Stimulated activated CD4-positive, alpha-beta T cell treated with anti-CD3 and anti-CD28 coated beads, Interleukin-4, amount 100 ng/mL, for 1 hour (primary cell): ENCODE data around the gene ZNF569.
A peak's percentile ranks its signal among the peaks of the same experiment; 100 is the strongest.
"Not testable (repeated sequence)": the region's sequence is repeated elsewhere in the genome, so short reads cannot be mapped to it uniquely, and the experiment has no call there.

Source experiments
- DNase-seq: peaks from one replicate; pipeline ENCODE4 v3.0.0-alpha.2; 2020

ZNF569 gene

GRCh38 chr19:37466798-37467607 is at the start of gene ZNF569:
ZNF569 (minus strand) TSS chr19:37467444; CDS start chr19:37444921, 22,523 bp downstream.
- DNase-seq, result peak; percentile 86

DNA sequence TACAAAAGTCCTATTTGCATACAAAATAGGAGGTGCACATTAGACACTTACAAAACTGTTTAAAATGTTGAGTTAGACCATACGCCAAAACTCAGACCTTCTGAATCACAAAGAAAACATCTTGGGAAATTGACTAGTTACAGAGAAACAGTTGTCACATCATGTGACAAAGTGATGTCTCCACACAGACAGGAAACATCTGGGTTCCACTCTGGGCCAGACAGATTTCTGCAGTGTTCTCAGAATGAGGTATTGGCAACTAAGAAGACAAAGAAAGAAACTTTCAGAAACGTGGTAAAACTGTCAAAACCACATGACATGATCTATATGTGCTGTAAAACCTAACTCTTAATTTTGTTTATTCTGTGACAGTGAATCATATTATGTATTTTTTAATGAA is 46.2 kb upstream of the ZNF569 start:
- DNase-seq, result no peak

- DNase-seq, result no peak
Observed at GRCh38 chr19:37511821-37512220, 44.6 kb upstream of the ZNF569 start.

GRCh38 chr19:37511186-37511585 is 43.9 kb upstream of the ZNF569 start:
- DNase-seq, result no peak

GRCh38 chr19:37507167-37507464 is 39.9 kb upstream of the ZNF569 start:
- DNase-seq, result no peak

DNA sequence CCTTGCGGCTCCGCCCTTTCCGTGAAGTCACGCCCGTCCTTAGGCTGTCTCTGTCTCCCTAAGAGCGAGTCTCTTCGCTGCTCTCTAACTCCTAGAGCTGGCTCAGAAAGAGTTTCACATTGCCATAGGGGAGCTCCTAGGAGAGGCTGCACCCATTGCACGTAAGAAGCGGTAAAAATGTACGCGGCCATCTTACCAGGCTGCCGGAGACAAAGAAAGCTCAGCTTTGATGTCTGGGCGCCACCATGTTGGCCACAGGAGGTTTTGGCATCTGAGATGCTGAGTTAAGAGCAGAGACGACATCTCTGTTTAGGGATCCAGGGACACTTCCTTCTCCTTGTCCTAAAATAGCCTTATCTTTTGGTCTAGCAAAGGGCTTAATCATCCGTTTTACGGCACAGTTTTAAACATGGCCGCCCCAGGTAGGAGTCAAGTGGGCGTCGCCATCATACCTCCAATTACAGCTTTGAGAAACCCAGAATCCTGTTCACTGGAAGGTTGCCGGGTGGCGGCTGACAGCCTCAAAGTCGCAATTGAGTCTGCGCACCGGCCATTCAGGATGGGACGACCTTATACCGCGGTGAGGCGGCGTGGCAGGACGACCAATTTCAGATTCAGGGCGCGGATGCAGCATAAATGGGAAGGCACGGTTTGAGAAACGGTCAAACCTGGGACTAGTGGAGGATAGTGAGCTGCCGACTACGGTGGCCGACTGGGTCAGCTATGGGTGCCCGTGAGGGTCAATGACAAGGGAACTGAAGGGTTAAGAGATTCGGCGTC is 39.3 kb upstream of the ZNF569 start, which contains the start of gene ZNF793:
Gene ZNF793 (plus strand): TSS at position 553 of the 780 bp plus-strand sequence. CDS start 16,501 bp downstream, outside the sequence.
- DNase-seq, result peak; percentile 78

- DNase-seq, result peak; percentile 2
Observed at GRCh38 chr19:37505958-37506386, 38.7 kb upstream of the ZNF569 start.

GRCh38 chr19:37492213-37492612 is 25.0 kb upstream of the ZNF569 start:
- no peak for DNase-seq

- no peak for DNase-seq
Observed at GRCh38 chr19:37484406-37485168, 17.3 kb upstream of the ZNF569 start.

GRCh38 chr19:37472165-37472564 is 4.9 kb upstream of the ZNF569 start:
- DNase-seq, result no peak

DNA sequence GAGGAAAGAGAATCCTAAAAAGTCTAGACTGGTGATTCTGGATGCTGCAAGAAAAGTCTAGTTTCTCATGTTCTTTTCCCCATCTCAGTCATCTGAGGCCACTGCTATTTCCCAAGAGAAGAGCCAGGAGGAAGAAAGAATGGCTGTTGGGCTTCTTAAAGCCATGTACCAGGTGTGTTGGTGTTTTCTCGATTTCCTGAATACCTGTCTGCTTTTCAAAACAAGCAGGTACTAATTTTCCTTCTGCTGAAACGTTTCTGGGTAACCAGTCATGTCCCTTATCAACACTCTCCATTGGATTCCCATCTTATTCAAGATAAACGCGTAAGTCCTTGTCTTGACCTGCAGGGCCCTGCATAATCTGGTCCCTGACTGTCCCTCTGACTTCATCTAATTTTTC is 3.0 kb upstream of the ZNF569 start:
- DNase-seq, result no peak

- DNase-seq, result peak; percentile 88
Observed at GRCh38 chr19:37468961-37469777, 1.9 kb upstream of the ZNF569 start, which contains the start of gene ZNF570. ZNF570 (plus strand) TSS chr19:37469356; CDS start chr19:37470355, 999 bp downstream.

- DNase-seq, result no peak
Observed at GRCh38 chr19:37467608-37468090, 405 bp upstream of the ZNF569 start.

DNA sequence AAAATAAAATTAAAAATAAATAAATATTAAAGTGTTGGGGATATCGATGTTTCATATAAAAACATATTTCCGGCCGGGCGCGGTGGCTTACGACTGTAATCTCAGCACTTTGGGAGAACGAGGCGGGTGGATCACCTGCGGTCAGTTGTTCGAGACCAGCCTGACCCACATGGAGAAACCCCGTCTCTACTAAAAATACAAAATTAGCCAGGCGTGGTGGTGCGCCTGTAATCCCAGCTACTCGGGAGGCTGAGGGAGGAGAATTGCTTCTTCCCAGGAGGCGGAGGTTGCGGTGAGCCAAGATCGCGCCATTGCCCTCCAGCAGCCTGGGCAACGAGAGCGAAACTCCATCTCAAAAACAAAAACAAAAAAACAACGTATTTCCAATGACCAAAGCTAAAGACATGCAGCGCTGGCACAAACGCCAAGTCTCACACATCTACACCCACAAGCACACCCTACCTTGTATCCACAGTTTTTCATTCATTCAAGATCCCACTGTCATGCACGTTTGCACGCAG is 907 bp downstream of the ZNF569 start:
- DNase-seq, result no peak

DNA sequence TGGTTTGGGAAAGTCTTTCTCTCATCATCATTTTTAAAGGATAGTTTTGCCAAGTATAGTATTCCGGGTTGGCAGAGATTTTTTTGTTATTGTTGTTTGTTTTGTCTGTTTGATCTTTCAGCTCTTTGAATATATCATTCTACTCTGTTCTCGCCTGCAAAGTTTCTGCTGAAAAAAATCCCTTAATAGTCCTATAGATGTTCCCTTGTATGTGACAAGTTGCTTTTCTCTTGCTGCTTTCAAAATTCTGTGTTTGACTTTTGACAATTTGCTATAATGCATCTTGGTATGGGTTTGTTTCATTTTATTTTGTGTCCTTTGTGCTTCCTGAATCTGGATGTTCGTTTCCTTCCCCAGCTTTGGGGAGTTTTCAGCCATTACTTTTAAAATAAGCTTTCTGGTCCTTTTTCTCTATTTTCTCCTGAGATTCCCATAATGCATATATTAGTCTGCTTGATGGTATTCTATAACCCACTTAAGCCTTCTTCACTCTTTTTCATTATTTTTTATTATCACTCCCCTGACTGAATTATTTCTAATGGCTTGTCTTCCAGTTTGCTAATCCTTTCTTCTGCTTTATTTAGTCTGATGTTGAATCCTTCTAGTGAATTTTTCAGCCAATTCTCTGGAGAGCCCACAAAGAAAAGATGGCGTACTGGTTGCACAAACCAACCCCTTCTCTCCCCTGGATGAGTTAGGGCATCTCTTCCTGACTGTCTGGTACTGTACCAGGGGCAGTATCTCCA is 14.6 kb downstream of the ZNF569 start:
- DNase-seq, result no peak

GRCh38 chr19:37413313-37414084 is 53.7 kb downstream of the ZNF569 start:
- no peak for DNase-seq

DNA sequence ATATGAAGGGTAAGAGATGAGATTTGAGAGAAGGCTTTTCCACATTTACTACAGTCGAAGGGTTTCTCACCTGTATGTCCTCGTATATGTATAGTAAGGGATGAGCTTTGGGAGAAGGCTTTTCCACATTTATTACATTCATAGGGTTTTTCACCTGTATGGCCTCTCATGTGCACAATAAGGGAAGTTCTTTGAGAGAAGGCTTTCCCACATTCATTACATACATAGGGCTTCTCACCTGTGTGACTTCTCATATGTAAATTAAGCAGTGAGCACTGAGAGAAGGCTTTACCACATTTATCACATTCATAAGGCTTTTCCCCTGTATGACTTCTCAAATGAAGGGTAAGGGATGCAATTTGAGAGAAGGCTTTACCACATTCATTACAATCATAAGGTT is 54.5 kb downstream of the ZNF569 start:
- DNase-seq, result no peak

DNA sequence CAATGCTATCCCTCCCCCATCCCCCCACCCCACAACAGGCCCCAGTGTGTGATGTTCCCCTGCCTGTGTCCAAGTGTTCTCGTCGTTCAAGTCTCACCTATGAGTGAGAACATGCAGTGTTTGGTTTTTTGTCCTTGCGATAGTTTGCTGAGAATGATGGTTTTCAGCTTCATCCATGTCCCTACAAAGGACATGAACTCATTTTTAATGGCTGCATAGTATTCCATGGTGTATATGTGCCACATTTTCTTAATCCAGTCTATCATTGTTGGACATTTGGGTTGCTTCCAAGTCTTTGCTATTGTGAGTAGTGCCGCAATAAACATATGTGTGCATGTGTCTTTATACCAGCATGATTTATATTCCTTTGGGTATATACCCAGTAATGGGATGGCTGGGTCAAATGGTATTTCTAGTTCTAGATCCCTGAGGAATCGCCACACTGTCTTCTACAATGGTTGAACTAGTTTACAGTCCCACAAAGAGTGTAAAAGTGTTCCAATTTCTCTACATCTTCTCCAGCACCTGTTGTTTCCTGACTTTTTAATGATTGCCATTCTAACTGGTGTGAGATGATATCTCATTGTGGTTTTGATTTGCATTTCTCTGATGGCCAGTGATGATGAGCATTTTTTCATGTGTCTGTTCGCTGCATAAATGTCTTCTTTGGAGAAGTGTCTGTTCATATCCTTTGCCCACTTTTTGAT is 61.0 kb downstream of the ZNF569 start:
- DNase-seq, result not testable (repeated sequence)

GRCh38 chr19:37403403-37403802 is 63.8 kb downstream of the ZNF569 start:
- DNase-seq, result no peak

DNA sequence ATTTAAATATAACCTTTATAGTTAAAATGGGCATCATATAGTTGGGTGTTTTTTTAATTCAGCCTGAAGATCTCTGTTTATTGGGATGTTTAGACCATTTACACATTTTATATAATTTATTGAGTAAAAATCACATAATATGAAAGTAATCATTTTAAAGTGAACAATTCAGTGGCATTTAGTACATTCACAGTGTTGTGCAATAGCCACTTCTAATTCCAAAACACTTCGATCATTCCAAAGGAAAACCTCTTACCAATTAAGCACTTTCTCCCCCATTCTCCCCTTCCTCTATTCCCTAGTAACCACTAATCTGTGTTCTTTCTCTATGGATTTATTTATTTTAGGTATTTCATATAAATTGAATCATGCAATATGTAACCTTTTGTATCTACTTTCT is 66.2 kb downstream of the ZNF569 start:
- no peak for DNase-seq
